Suprapubic skin (tissue), 4 donors: Measurements from ENCODE around the gene XPO6.

Source experiments
- CTCF ChIP-seq, 2 donors: fragments of 200-600 bp in 1 of 2; fragments of 450-650 bp in 1 of 2; sonication (generic) in 1 of 2; IDR thresholded peaks; one replicate each; pipeline ENCODE4 v1.5.1; 2016 to 2019; ENCODE audit warnings: antibody characterized with exemption in 2 of 2, mild to moderate bottlenecking in 1 of 2, moderate library complexity in 1 of 2
- EP300 ChIP-seq: sonication (generic); formaldehyde crosslinking; IDR thresholded peaks from one replicate; pipeline ENCODE4 v1.6.1; 2017; ENCODE audit warnings: antibody characterized with exemption
- POLR2AphosphoS5 ChIP-seq, 3 donors: sonication (generic); formaldehyde crosslinking; IDR thresholded peaks; one replicate each; pipeline ENCODE4 v1.6.1; 2017; ENCODE audit warnings: antibody characterized with exemption in 3 of 3

- TF ChIP-seq POLR2AphosphoS5 (IDR thresholded peaks at IDR 0.05) (no peak), CTCF (IDR thresholded peaks at IDR 0.05) (no peak), EP300 (no peak)
These were observed 9.5 kb downstream of the XPO6 start for GRCh38 chr16:28202147-28202746.
